Ascending aorta (tissue), 2 donors: ENCODE results near the gene DNLZ. TPM values are rescaled to one million over a fixed set of nuclear protein-coding genes. Genes with fewer than 3 reads are reported as not detected.

ENCODE experiments used
- DNase-seq, 2 donors: peaks; one replicate each; pipeline ENCODE4 v3.0.0-alpha.2; 2019; ENCODE audit warnings: low spot score in 2 of 2
- H3K27ac ChIP-seq, 2 donors: fragments of 200-600 bp; sonication (generic); one replicate each; pipeline ENCODE4 v1.5.1; 2016 to 2017; ENCODE audit warnings: mild to moderate bottlenecking in 1 of 2
- H3K27me3 ChIP-seq: fragments of 200-600 bp; sonication (generic); one replicate; pipeline ENCODE4 v1.5.1; 2017
- H3K36me3 ChIP-seq, 2 donors: fragments of 200-600 bp; sonication (generic); one replicate each; pipeline ENCODE4 v1.5.1; 2016
- H3K4me1 ChIP-seq, 2 donors: fragments of 200-600 bp; sonication (generic); one replicate each; pipeline ENCODE4 v1.5.1; 2016 to 2017; ENCODE audit warnings: mild to moderate bottlenecking in 1 of 2
- H3K4me3 ChIP-seq, 2 donors: fragments of 200-600 bp; sonication (generic); one replicate each; pipeline ENCODE4 v1.5.1; 2016 to 2017; ENCODE audit warnings: mild to moderate bottlenecking in 1 of 2
- H3K9me3 ChIP-seq, 2 donors: fragments of 200-600 bp; sonication (generic); one replicate each; pipeline ENCODE4 v1.5.1; 2016
- intact Hi-C: fragments of 100-400 bp; cut with DNase I; formaldehyde crosslinking; loops from one replicate; pipeline ENCODE4 v1.15.1; 2023
- total RNA-seq: library from RNA; depleted of rRNA; stranded (reverse); fragments of >200 nt; gene quantifications from one replicate; pipeline ENCODE4 v1.1.0, GENCODE V29; 2016
- TF ChIP-seq, protein P1 (sequence below), 3 experiments: fragments of 200-600 bp in 2 of 3; fragments of 450-650 bp in 1 of 3; sonication (generic) in 2 of 3; IDR thresholded peaks; one replicate each; pipeline ENCODE4 v1.5.1; 2016 to 2019; ENCODE audit warnings: antibody characterized with exemption in 3 of 3, mild to moderate bottlenecking in 1 of 3, moderate library complexity in 1 of 3

Gene DNLZ
- total RNA-seq, 1 donor from 2014 or later: 191 TPM

DNA sequence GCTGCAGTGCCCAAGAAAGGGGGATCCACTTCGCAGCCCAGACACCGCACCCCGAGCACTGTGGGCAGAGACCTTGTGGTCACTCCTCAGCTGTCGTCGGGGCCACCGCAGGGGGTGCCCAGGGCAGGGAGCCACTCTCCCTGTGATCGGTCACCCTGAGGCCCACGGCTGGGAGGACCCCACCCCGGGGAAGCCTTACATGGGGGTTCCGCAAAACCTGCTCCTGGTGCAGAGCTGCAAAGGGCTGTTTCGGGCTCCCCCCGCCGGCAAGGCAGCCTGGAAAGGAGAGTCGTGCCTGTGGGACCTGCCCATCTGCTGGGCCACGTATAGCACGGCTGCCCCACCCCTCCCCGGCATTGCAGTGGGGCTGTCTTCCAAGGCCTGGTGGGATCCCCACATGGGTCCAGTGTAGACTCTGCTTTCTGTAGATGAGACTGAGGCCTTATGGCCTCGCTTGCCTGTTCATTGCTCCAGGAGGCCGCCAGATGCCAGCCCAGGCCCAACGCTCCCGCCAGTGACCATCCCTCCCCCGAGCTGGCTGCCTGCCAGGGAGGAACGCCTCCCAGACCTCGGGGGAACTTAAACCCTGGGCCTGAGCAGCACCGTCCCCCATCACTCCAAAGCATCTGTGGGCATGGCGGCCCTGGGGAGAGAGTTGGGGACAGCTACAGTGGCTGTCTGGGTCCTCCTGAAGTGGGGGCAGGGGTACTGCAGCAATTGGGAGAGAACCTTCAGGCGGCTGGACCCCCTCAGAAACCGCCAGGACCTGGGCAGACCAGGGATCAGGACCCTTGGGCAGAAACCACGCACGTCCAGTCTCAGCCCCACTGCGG lies 1.6 kb upstream of the DNLZ start:
- no peaks in the 10 kb centered on the region for H3K27me3 ChIP-seq
- TF ChIP-seq, protein P1, sequence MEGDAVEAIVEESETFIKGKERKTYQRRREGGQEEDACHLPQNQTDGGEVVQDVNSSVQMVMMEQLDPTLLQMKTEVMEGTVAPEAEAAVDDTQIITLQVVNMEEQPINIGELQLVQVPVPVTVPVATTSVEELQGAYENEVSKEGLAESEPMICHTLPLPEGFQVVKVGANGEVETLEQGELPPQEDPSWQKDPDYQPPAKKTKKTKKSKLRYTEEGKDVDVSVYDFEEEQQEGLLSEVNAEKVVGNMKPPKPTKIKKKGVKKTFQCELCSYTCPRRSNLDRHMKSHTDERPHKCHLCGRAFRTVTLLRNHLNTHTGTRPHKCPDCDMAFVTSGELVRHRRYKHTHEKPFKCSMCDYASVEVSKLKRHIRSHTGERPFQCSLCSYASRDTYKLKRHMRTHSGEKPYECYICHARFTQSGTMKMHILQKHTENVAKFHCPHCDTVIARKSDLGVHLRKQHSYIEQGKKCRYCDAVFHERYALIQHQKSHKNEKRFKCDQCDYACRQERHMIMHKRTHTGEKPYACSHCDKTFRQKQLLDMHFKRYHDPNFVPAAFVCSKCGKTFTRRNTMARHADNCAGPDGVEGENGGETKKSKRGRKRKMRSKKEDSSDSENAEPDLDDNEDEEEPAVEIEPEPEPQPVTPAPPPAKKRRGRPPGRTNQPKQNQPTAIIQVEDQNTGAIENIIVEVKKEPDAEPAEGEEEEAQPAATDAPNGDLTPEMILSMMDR (IDR thresholded peaks at IDR 0.05): no peak
- no peak overlapping the region for H3K27ac ChIP-seq
- no peak for DNase-seq
- peaks cover 5 to 8% of the 10 kb centered on the region in 2 donors for H3K4me1 ChIP-seq
- H3K36me3 ChIP-seq: no peaks in the 10 kb centered on the region
- intact Hi-C loops: loop anchor here (5.0 kb wide), 2 partner anchors 53 to 182 kb away; partner anchors contain the start of gene NOTCH1
- no peaks in the 10 kb centered on the region for H3K9me3 ChIP-seq
- H3K4me3 ChIP-seq: no peak overlapping the region

DNA sequence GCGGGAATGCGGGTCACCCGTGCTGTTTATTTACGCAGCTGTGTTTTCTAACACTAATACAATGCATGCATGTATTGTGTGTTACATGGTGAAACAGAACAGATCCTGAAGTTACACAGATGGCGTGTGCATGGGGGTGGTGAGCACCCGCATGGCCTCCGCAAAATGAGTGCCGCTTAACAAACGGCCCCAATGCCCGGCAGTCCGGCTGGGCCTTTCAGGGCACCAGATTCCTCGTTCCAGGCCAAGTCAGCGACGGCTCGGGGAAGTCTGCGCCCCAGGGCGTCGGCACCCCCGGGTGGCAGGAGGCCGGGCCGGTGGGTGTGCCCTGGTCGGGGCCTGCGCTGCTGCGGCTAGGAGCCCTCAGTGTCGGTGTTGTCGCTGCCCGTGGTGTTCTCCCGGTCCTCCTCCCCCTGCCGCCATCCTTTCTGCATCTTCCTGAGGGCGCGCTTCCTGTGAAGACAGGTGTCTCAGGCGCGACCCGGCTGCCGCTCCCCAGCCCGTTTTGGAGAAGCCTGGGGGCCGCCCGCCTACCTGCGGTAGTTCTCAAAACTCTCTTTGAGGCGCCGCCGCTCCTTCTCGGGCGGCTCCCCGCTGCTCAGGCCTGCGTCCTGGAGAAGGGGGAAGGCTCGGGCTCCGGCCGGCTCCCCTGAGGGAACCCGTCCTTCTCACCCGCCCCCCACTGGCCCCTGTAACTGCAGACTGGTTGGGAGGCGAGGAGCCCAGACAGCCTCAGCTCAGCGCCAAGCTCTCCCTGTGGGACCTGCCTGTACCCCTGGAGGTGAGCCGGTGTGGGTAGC lies 605 bp upstream of the DNLZ start:
- DNase-seq: no peak
- H3K4me3 ChIP-seq: peak overlapping the region; percentile 86 to 97
- TF ChIP-seq, protein P1 (IDR thresholded peaks at IDR 0.05): peak in 1 of 3 experiments; percentile 20
- intact Hi-C loops: loop anchor here (1.0 to 5.0 kb wide), 7 partner anchors 19 to 183 kb away; partner anchors contain the start of genes ENTR1, GPSM1, NOTCH1 and PMPCA
- peaks cover 5 to 8% of the 10 kb centered on the region in 2 donors for H3K4me1 ChIP-seq
- no peak overlapping the region for H3K27ac ChIP-seq
- no peaks in the 10 kb centered on the region for H3K9me3 ChIP-seq
- no peaks in the 10 kb centered on the region for H3K27me3 ChIP-seq
- peaks cover 0 to 5% of the 10 kb centered on the region in 2 donors for H3K36me3 ChIP-seq

DNA sequence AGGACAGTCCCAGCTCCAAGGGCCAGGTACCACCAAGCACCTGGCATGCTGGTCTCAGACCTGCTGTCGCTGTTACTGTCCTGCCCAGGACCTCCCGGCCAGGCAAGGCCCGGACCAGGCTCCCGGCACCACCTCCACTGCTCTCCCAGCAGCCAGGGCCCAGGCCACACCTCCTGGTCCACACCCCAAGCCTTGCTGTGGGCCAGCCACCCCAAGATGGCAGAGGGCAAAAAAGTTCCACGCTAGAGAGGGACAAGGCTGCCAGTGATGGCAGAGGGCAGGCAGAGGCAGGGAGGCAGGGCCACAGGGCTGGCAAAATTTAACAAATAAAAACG lies 1.1 kb downstream of the DNLZ start:
- peaks cover 5 to 8% of the 10 kb centered on the region in 2 donors for H3K4me1 ChIP-seq
- peak overlapping the region; percentile 46 to 61 for H3K27ac ChIP-seq
- no peaks in the 10 kb centered on the region for H3K9me3 ChIP-seq
- H3K36me3 ChIP-seq: peaks cover 7 to 13% of the 10 kb centered on the region in 2 donors
- DNase-seq: no peak
- H3K27me3 ChIP-seq: no peaks in the 10 kb centered on the region
- TF ChIP-seq, protein P1 (IDR thresholded peaks at IDR 0.05): no peak
- intact Hi-C loops: loop anchor here (5.0 kb wide), 2 partner anchors 50 to 185 kb away; partner anchors contain the start of gene NOTCH1
- no peak overlapping the region for H3K4me3 ChIP-seq

DNA sequence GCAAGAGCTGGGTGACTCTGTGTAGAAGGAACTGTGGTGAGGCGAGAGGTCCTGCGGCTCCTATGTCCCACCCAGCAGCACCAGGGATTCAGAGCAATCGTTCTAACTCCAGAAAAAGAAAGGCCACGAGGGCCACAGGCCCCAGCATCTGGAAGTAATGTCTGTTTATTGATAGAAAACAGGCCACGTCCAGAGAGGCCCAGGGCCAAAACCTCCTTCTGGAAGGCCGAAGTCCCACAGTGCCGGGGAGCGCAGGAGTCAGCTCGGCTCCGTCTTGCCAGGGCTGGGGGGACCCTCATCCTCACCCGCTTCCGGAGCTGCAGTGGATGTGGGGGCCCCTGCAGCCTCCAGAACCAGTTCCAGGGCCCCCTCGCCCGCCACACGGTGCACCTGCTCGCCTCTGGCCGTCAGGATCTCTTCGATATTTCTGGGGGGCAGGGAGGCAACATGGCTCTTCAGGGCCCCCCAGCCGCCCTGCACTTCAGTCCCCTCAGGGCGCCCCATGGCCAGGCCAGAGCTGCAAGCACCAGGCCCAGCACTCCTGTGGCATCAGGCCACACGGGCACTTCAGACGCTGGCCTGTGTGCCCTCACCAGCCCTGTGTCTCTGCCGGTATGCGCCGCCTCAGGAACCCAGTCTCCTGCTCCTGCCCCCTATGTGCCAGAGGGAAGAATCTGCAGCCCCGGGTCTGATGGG lies 1.6 kb downstream of the DNLZ start:
- H3K4me3 ChIP-seq: no peak overlapping the region
- H3K4me1 ChIP-seq: peaks cover 5 to 8% of the 10 kb centered on the region in 2 donors
- H3K27ac ChIP-seq: peak overlapping the region in 1 of 2 donors; percentile 46
- no peak for DNase-seq
- TF ChIP-seq, protein P1 (IDR thresholded peaks at IDR 0.05): no peak
- H3K36me3 ChIP-seq: peaks cover 8 to 17% of the 10 kb centered on the region in 2 donors
- no peaks in the 10 kb centered on the region for H3K9me3 ChIP-seq
- H3K27me3 ChIP-seq: no peaks in the 10 kb centered on the region
- intact Hi-C loops: loop anchor here (5.0 kb wide), 2 partner anchors 50 to 185 kb away; partner anchors contain the start of gene NOTCH1
